H1 (cell line): ENCODE data around the gene PRTN3.

ENCODE experiments used
- CTCF ChIP-seq, 3 experiments: IDR thresholded peaks; 1 replicate in 2 of 3; 2 replicates in 1 of 3; pipeline versions ENCODE4 v1.5.1 to v1.6.1; 2011; ENCODE audit warnings: low read length in 3 of 3, mild to moderate bottlenecking in 3 of 3, inconsistent platforms in 2 of 3, low read depth in 1 of 3, moderate library complexity in 1 of 3; ENCODE audit not compliant: insufficient read depth in 1 of 3; ENCODE audit errors: control extremely low read depth in 1 of 3
- EGR1 ChIP-seq: IDR thresholded peaks from 2 replicates; pipeline ENCODE4 v1.6.1; 2011; ENCODE audit warnings: low read depth, low read length, borderline replicate concordance
- EZH2 ChIP-seq: fragments of 200-600 bp; sonication (generic); IDR thresholded peaks from 2 replicates; pipeline ENCODE4 v1.7.1; 2012; ENCODE audit warnings: low read depth, mild to moderate bottlenecking, moderate library complexity, low read length, inconsistent platforms; ENCODE audit not compliant: severe bottlenecking
- HDAC2 ChIP-seq, 2 experiments: fragments of 300-600 bp in 1 of 2; sonication (generic) in 1 of 2; IDR thresholded peaks; 2 replicates each; pipeline ENCODE4 v1.6.1; 2011 to 2012; ENCODE audit warnings: low read depth in 2 of 2, low read length in 2 of 2, mild to moderate bottlenecking in 2 of 2, moderate library complexity in 2 of 2, borderline replicate concordance in 1 of 2, inconsistent platforms in 1 of 2
- JUN ChIP-seq: IDR thresholded peaks from 2 replicates; pipeline ENCODE4 v1.6.1; 2011; ENCODE audit warnings: low read depth, mild to moderate bottlenecking, improper control_type of control experiment, low read length
- KDM1A ChIP-seq: fragments of 200-600, 300-600 bp; sonication (generic); IDR thresholded peaks from 2 replicates; pipeline ENCODE4 v1.7.1; 2016; ENCODE audit warnings: mild to moderate bottlenecking, low read length, borderline replicate concordance
- POLR2A ChIP-seq, 2 experiments: IDR thresholded peaks; 1 replicate in 1 of 2; 2 replicates in 1 of 2; pipeline ENCODE4 v1.6.1; 2011; ENCODE audit warnings: low read depth in 2 of 2, low read length in 2 of 2, mild to moderate bottlenecking in 2 of 2; ENCODE audit errors: control extremely low read depth in 1 of 2
- TCF12 ChIP-seq: IDR thresholded peaks from 2 replicates; pipeline ENCODE4 v1.6.1; 2011; ENCODE audit warnings: low read depth, mild to moderate bottlenecking, low read length

DNA sequence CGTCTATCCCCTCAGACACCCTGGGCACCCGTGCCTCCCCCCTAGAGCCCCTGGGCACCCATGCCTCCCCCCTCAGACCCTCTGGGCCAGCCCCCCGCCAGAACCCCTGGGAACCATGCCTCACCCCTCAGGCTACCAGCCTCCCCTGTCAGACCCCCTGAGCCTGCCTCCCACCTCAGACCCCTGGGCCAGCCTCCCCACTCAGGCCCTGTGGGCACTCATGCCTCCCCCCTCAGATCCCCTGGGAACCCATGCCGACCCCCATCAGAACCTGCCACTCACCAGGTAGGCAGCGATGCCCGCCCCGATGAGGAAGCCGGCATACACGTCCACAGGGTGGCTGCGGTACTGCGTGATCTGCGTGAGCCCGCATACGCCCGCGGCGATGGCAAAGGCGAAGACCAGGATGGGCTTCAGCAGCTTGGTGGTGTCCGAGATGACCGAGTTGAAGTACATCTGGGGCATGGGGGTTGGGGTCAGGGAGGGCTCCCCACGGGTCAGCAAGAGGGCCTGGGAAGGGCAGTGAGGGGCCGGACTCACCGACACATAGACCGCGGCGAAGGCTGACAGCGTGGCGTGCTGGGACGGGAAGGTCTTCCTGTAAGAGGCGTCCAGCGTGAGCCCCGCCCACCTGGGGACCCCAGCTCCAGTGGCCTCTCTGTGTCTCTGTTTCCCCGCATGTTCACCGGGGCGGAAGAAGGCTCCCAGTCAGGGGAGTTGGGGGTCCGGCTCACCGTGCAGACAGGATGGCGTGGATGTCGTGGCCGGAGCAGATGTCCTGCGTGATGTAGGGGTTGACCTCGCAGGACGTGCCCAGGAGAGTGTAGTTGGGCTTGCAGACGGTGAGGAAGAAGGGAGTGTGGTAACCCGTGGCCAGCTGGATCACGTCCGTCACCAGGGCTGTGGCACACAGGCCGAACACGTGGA is 26.4 kb upstream of the PRTN3 start:
- no peak for TF ChIP-seq CTCF (IDR thresholded peaks at IDR 0.05; ENCODE audit: control extremely low read depth in 1 of 3, insufficient read depth in 1 of 3, low read depth in 1 of 3, low read length in 3 of 3)
- TF ChIP-seq HDAC2 (IDR thresholded peaks at IDR 0.05; ENCODE audit: borderline replicate concordance in 1 of 2, low read depth in 2 of 2, low read length in 2 of 2) = no peak
- TF ChIP-seq KDM1A = no peak
- no peak for TF ChIP-seq POLR2A (IDR thresholded peaks at IDR 0.05; ENCODE audit: control extremely low read depth in 1 of 2, low read depth in 2 of 2, low read length in 2 of 2)
- TF ChIP-seq TCF12 = no peak
- TF ChIP-seq EZH2 = no peak
- no peak for TF ChIP-seq EGR1
- TF ChIP-seq JUN = no peak
